Inflammatory macrophage treated with lipopolysaccharide for 4 hours (primary cell): ENCODE measurements around the gene GALNT11.
A peak's percentile ranks its signal among the peaks of the same experiment; 100 is the strongest.

Experiments
- DNase-seq: peaks from one replicate; pipeline ENCODE4 v3.0.0-alpha.2; 2020

The GALNT11 gene

DNA sequence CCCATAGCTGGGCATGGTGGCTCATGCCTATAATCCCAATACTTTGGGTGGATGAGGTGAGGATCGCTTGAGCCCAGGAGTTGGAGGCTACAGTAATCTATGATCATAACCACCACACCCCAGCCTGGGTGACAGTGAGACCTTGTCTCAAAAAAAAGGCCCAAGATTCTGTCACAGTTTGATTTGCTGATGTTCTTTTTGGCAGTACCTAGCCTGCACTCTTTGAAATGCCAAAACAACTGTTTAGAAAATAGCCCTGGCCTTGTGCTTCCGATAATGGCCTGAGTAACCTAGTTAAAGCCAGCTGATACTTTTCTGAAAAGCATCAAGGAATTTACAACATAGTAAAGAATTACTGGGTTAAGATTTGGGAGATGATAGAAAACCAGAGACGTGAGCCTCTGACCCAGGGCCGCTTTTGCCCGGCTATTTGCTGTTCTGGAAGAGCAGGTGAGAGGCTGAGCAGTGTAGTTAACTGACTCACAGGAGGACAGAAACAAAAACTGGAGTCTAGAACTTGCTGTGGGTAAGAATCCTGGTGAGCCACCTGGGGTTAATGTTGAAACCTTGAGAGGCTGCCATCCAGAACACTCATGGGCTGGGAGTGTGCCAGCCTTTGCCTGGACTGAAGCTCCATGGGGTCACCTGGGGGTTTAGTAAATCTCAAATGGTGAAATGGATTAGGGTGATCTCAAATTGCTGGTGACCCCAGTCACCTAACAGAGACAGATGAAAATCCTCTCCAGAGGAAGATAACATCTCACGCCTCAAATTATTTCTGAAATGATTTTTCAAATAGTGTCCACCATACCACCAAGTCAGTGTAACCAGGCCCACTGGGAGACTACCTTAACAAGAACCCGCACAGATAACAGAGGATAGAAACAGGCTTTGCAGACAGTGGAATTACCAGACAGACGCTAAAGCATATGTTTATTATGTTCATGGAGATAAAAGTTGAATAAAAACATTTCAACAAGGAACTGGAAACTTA is 51.8 kb downstream of the GALNT11 start:
- no peak for DNase-seq

DNA sequence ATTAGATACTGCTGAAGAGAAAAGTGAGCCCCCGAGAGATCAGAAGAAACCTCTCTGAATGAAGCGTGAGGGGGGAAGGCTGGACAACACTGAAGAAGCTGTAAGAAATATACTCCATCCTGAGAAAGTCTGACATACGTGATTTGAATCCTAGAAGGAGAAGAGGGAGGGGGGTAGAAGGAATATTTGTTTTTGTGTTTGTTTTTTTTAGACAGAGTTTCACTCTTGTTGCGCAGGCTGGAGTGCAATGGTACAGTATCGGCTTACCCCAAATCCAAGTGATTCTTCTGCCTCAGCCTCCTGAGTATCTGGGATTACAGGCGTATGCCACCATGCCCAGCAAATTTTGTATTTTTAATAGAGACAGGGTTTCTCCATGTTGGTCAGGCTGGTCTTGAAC is 52.6 kb downstream of the GALNT11 start:
- no peak for DNase-seq

DNA sequence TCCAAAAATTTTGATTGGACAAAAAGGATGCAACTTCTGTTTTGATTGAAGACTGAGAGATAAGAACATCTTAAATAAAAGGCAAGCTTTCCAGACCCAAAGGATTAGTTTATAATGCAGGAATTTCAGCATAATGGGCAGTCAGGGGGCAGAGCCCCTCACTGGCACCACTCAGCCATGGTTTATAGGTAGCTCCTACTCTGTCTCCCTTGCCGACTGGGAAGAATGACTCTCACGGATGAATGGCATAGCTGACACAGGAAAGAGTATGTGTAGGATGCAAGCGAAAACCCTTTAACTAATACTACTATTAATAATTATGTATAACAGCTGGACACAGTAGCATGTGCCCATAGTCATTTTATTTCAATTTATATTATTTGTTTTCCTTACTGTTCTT is 53.3 kb downstream of the GALNT11 start:
- no peak for DNase-seq

DNA sequence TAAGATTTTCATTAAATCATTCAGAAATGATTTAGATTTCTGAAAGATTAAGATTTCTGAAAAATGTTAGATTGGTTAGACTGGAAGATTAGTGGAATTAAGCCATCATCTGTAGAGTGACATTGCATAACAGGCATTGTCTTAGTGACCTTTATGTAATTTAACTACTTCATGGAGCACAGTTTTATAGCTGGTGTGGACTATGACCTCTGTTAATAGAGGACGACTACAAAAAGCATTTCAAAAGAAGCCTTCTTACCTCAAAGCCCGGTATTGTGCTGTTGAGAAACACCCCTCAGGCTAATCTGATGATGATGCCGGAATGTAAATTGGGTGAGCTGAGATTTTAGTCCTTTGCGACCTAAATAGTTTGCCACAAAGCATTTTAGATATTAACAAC is 55.6 kb downstream of the GALNT11 start:
- DNase-seq: no peak

DNA sequence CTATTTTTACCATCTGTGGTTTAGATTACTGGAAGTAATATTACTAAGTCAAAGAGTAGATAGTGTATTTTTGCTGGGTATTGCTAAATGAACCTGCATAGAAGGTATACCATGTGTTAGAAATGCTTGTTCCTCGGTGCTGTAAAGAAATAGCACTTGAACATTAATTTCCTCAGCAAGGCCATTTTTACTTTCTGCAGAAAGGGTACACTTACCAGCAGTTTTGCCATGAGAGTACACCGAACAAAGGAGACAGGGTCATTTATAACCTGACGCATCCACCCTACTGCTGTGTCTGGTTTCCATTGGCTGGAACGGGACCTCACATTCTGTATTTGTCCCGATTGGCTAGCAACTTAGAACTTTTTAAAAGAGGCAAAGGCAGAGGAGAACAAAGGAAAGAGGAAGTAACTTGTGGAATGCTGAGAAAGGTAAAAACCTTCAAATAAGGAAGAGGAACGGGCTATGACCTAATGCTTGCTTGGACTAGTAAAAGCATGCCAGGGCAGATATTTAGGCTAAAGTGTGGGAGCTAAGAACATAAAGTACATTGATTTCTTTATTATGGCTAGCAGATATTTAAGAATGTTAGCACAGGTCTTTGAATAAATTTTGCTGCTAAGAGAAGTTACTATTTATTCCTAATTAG is 56.7 kb downstream of the GALNT11 start:
- peak; percentile 51 for DNase-seq

DNA sequence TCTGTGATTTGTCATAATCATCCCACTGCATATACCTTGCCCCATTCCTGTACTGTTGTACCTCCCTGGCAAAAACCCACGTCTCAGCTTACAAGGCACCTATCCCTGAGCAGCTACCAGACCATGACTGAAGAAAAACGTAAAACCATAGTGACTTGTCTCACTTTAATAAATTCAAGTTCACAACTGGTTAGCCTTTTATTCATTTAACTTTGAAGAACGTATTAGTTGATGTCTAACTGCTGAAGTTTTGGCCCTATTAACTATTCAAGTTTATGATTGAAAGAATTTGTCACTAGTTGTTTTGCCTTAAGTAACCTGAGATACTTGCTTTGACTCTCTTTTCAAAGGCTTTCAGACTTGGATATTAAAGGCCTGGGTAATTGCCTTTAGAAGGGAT is 59.7 kb downstream of the GALNT11 start:
- no peak for DNase-seq

DNA sequence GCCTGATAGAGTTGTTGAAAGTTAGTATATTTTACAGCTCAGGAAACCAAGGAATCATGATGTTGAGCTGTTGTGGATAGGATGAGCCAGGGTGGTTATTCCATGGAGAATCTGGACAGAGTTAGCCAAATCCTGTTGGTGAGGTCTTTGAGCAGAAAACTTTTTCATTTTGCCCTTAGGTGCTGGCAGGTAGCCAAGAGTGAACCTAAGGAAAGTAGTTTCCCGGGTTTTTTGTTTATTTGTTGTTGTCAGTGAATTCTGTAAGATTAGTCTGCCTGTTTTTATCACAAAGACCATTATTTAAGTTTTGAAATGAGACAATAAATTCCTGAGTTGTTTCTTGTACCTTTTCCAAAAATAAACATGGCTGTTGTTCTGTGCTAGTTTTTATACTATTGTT is 61.0 kb downstream of the GALNT11 start:
- DNase-seq: no peak

DNA sequence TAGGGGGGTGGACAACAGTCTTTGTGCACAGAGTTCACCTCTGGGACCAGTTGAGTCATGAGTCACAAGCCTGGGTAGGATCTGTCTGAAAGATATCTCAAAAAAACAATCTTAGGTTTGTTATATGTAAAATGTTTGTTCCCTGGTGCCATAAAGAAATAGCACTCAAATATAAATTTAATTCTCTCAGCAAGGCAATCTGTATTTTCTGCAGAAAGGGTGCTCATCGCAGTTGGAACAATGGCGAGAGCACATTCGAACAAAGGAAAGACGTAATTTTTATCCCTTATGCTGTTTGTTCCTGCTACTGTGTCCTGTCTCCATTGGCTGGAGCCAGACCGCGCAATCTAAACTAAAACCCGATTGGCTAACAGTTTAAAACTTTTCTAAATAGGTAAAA is 63.7 kb downstream of the GALNT11 start:
- DNase-seq: no peak

DNA sequence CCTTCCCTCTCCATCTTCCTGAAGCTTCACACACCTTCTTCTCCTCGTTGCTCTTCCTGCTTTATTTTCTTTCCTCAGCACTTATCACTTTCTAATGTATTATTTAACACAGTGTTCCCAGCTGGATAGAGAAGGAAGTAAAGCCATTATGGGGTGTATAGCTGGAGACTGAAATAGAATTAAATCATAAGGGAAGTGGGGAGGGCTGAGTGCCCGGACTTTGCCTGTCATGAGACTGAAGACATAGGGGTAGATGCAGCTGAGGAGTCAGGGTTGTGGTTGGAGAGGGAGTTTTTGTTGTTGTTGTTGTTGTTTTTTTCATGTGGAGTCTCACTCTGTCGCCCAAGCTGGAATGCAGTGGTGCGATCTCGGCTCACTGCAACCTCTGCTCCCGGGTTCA is 65.3 kb downstream of the GALNT11 start:
- no peak for DNase-seq

DNA sequence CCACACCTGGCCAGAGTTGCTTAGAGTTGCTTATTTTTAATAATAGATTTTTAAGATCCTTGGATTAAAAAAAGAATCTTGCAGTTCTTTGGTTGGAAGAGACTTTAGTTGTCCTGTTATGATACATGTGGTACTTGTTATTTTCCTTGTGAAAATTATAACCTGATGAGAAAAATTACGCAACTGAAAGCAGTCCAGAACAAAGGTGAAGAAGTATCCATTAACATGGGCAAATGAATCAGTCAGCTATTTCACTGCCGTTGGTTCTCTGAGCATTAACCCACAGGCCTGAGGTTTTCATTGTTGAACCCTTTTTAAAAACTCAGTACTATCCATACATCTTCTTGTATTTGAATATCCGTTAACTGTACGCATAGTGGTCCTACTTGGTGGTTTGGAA is 68.2 kb downstream of the GALNT11 start:
- no peak for DNase-seq

DNA sequence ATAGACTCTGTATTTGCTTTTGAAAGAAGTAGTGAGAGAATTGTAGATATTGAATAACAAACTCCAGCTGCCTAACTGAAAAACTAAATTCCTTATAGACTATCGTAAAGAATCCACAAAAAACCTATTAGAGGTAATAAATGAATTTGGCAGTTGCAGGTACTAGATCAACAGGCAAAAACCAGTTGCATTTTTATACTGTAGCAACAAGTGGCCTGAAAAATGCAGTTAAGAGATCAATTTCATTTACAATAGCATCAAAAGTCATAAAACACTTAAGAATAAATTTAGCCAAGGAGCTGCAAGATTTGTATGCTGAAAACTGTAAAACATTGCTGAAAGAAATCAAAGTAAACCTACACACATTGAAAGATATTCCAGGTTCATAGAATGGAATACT is 70.3 kb downstream of the GALNT11 start:
- no peak for DNase-seq

DNA sequence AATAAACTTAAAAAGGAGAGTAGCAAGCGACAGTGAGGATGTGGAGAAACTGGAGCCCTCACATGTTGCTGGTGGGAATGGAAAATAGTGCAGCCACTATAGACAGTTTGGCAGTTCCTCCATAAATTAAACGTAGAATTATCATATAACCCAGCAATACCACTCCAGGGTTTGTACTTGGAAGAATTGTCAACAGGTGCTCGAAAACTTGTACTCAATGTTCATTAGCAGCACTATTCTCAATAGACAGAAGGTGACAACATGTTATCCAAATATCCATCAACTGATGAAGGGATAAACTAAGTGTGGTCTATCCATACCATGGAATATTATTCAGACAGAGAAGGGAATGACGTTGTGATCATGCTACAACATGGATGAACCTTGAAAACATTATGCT is 71.9 kb downstream of the GALNT11 start:
- DNase-seq: no peak

DNA sequence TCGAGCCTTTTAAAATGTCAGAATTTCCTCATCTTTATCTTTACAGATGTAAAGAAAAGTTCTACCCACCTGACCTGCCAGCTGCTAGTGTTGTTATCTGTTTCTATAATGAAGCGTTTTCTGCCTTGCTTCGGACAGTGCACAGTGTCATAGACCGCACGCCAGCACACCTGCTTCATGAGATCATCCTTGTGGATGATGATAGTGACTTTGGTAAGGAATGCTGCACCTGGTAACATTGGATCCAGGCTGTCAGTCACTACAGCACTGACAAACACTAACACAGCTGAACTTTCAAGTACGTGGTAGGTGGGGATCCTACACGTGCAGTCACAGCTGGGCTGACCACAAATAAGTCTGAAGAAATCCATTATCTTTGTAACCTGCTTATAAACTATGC is 77.6 kb downstream of the GALNT11 start:
- no peak for DNase-seq

DNA sequence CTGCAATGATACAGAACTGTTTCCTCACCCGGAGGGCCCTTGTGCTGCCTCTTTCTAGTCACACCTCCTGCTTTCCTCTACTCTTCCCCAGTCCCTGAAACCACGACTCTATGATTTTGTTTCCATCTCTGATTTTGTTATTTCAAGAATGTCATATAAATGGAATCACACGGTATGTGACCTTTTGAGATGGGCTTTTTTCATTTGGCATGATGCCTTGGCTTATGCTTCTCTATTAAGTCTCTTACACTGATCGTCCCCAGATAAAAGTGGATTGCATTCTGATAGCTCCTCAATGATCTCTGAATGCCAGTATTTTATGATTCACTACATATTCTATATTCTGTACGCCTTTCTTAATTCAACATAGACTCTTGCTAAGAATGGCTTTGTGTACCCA is 78.2 kb downstream of the GALNT11 start:
- no peak for DNase-seq

DNA sequence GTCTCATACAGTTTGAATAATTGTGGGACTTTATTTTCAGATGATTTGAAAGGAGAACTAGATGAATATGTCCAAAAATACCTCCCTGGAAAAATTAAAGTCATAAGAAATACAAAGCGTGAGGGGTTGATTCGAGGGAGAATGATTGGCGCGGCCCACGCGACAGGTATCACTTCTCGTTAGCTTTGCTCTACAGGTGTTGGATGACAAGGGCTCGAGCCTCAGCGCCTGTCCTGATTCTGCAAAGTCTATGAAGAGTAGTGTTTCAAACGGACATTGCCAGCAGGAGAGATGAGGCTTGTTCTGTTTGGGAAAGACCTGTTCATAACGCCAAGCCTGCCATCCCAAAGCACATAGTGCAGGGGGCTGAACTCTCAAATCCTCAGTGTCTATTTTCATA is 79.7 kb downstream of the GALNT11 start:
- DNase-seq: no peak

DNA sequence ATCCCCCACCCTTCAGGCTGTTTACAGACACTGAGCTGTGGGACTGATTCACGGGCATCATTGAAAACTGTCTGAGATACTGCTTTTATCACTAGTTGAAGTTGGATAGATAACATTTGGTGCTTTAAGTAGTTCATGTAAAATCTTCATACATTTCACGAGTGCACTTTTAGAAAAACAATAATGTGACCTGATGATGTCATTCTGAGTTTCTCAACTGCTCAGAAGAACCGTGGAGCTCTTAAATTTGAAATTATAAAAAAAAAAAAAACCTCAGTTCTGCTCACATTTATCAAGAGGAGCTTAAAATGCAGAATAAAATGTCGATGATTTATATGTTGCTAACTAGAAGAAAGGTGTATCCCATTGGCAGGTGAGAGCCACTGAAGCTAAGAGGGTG is 81.5 kb downstream of the GALNT11 start:
- no peak for DNase-seq

DNA sequence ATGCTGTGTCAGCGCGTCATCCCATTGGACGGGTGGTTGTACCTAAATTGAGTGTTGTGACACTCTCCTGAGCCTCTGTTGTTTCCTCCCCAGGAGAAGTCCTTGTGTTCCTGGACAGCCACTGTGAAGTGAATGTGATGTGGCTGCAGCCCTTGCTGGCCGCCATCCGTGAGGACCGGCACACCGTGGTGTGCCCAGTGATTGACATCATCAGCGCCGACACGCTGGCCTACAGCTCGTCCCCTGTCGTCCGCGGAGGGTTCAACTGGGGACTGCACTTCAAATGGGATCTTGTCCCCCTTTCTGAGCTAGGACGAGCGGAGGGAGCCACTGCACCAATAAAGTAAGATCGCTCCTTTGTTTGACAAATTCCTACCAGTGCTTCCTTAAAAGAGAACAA is 82.5 kb downstream of the GALNT11 start:
- no peak for DNase-seq

DNA sequence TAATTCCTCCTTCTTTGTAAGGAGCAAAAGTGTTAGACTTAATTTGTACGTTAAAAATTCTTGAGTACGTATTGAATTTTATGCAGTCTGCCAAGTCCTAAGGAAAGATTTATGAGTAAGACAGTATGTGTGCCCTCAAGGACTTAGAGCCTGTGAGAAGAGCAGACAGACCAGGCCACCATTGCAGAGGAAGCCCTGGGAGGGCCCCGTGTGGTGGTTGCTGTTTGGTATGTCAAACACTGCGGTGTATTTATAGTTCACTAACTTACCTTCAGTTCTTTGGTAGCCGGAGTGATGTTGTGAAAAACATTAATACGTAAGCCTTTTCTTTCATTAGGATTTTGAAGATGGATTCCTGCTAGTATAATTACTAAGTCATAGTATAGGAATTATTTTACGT is 82.9 kb downstream of the GALNT11 start:
- DNase-seq: no peak

DNA sequence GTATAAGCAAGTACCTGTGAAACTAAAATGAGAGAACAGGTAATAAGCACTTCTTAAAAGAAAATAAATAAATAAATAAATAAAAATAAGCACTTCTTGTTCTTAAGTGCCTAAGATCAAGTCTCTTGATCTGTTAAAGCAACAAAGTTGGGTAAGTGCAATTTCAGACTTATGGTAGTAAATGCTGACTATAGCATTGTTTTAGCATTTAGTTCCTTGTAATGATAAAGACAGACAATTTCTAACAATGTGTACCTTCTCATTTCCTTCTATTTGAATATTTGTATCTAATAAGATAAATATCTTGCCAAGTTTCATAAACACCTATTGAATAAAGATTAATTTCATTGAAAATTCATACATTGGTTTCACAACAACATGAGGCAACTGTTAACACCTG is 87.4 kb downstream of the GALNT11 start:
- DNase-seq: no peak

DNA sequence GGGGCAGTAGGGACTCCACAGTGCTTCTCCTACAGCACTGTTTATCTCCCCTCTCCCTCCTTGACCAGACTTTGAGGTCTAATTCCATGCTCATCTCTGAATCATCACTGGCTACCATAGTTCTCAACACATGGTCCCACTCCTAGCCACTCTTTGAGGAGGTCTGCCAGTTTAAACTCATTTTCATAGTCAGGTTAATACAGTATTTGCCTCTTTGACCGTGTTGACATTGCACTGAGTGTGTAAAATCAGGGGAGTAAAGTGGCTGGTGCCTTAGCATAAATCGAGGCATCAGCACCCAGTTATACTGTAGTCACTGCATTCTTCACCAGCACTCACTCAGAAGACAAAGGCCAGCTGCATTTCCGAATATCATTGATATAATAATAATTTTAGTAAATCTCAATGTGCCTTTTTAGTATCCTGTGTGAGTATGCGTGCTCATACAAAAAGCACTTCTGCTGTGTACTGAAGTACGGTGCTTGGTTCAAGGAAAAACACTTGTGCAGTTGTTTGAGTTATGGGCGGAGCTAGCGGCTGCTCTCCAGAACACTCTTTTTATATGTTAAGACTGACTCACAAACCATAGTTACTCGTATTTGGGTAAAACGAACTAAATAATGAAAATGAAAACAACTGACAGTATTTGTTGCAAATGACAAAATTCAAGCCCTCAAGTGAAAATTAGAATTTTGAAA is 89.7 kb downstream of the GALNT11 start:
- no peak for DNase-seq

DNA sequence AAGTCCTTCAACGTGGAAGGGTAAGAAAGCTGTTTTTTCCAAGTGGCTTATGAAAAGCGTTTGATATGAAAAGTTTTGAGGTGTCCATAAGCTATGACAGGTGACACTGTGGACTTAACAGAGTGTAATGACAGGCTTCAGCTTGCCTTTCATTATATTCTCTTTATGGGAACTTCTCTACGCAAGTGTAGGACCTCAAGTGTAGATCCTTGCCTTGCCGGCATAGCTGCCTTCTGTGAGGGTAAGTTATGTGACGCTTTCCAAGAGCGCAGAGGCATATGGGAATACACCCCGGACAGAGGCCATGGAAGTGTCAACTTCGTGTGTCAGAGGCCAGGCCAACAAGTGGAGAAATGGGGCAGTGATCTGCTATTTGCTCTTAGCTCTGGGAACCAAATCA is 91.9 kb downstream of the GALNT11 start:
- no peak for DNase-seq

DNA sequence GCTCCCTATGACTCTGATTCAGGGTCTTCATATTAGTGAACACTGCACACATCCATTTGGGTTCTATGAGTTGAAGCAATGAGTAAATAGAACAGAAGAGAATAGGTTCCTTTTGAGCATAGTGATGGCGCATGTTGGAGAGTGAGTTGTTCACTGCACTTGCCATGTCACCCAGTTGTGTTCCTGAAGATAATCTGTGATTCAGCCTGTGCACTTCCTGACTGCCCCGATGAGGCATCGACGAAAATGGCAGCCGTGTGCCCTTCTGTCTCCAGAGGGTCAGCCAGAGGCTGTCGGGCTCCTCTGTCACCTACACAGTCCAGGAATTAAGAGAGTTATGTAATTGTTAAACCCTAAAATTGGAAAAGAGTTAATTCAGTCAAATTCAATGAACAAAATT is 94.7 kb downstream of the GALNT11 start:
- no peak for DNase-seq

DNA sequence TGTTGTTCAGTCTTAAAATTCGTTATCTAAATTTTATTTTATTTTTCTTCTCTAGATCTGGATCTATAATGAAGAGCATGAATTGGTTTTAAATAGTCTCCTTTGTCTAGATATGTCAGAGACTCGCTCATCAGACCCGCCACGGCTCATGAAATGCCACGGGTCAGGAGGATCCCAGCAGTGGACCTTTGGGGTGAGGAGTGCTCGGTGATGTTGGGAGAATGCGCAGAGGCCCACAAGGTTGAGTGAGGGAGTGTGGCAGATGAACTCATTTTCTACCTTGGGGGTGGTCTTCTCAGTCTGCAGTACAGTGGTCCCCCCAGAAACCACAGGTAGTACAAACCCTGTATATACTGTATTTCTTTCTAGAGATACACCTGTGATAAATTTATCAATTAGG is 95.3 kb downstream of the GALNT11 start:
- no peak for DNase-seq

DNA sequence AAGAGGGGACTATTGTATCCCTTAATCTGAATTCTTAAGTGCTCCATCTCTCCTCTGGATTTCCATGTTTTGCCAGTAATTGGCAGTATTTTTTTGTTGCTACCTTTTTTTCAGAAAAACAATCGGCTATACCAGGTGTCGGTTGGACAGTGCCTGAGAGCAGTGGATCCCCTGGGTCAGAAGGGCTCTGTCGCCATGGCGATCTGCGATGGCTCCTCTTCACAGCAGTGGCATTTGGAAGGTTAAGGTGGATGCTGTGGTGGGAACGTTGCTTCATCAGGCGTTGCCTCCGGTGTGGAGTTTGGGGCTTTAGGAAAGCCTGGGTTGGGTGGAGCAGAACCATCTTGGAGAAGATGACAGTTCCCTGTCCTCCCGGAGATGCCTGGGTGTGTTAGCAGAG is 96.0 kb downstream of the GALNT11 start:
- DNase-seq: no peak
